Measurements from ENCODE around the gene LRRC43. TPM values are rescaled to one million over a fixed set of nuclear protein-coding genes. Genes with fewer than 3 reads are reported as not detected.

Gene LRRC43, protein sequence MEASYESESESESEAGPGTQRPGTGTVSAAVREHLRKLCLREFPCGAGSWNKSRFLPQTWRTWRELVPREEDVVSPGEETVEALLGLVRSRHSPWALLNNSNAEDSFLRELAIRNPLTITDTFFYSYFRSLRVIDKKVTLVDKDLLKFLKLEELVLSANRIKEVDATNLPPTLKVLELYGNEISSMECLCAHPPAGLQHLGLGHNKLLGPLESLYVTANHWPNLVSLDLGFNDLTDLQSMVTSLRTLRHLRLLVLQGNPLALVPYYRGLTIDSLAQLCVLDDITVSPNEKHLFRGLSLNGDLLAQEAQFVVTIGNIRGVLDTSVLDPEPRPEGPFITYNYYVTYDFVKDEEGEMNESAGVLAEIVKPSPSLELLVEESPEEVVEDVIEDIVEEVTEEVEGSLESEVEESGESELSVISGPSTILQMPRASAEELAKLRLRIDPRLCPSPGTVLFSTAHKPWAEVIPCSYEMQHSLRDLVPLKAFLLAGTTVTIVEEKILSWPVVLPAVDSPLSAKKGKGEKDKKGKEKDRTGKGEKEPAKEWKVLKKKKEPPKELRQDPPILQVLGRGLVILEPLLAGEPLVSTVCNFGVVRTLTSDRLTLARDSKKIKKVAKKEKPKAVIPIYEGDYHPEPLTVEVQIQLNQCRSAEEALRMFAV
- polyA plus RNA-seq, result 1 to 10 TPM in 1 of 4 donors, under 1 TPM in 1, not detected in 2; 0.27 to 1.1 TPM
- long read RNA-seq, donor 1, result 0 reads
- long read RNA-seq, donor 2, result 0 reads
- long read RNA-seq, donor 3, result 0 reads
- long read RNA-seq, donor 4, result 0 reads
- long read RNA-seq, donor 5, result 0 reads
- long read RNA-seq, donor 6, result 0 reads
- long read RNA-seq, donor 7, result 0 reads
- long read RNA-seq, donor 8, result 0 reads
- long read RNA-seq, donor 9, result 0 reads
- long read RNA-seq, donor 10, result 0 reads

- H3K9me3 ChIP-seq (ENCODE audit: control insufficient read depth in 2 of 2, insufficient read depth in 1 of 2, low read depth in 1 of 2, low read length in 1 of 2), result no peaks in the 10 kb centered on the region
- whole genome bisulfite sequencing, 3 donors, result 1 to 3% (median 2%) methylated on average over 46 to 63 of the region's 63 CpGs
- H3K27me3 ChIP-seq (ENCODE audit: control insufficient read depth in 3 of 3, insufficient read depth in 3 of 3, low read length in 3 of 3), result peaks cover 0 to 2% (median 0%) of the 10 kb centered on the region in 3 donors
- H3K4me1 ChIP-seq (ENCODE audit: control insufficient read depth in 3 of 3, insufficient read depth in 2 of 3, low read depth in 1 of 3, low read length in 2 of 3), result peaks cover 0 to 7% (median 0%) of the 10 kb centered on the region in 3 donors
- H3K36me3 ChIP-seq (ENCODE audit: control insufficient read depth in 3 of 3, insufficient read depth in 2 of 3, low read depth in 1 of 3, low read length in 3 of 3), result no peaks in the 10 kb centered on the region
- DNase-seq (peak; percentile 68 to 89), FAIRE-seq (no peak)
- H3K4me3 ChIP-seq (ENCODE audit: low read depth in 1 of 3, low read length in 3 of 3), result peak within 1 kb of the TSS in 2 of 3 donors; percentile 4 to 63
- H3K27ac ChIP-seq (ENCODE audit: low read depth in 1 of 3, low read length in 2 of 3), result peak within 1 kb of the TSS in 1 of 3 donors; percentile 38
These were observed at the start of gene LRRC43 for GRCh38 chr12:122182887-122183587. Gene LRRC43, plus strand, starts transcription at chr12:122183123. Its CDS starts 22 bp downstream, at chr12:122183145.

DNA sequence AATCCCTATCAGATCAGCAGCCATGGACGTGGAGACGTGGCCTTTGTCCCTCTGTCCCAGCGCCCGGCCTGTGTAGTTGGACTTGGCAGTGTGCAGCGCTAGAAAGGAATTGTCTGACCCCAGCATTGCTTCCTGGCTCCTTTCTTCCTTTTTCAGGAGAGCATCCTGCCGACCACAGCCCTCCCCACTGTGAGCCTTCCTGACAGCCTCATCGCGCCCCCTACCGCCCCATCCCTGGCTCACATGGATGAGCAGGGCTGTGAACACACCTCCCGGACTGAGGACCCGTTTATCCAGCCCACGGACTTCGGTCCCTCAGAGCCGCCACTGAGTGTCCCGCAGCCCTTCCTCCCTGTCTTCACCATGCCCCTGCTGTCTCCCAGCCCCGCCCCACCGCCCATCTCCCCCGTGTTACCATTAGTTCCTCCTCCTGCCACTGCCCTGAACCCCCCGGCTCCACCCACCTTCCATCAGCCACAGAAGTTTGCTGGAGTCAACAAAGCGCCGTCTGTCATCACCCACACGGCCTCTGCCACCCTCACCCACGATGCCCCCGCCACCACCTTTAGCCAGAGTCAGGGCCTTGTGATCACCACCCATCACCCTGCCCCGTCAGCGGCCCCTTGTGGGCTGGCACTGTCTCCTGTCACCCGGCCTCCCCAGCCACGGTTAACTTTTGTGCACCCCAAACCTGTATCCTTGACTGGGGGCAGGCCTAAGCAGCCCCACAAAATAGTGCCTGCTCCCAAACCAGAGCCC lies 49.6 kb upstream of the LRRC43 start:
- Histone ChIP-seq H3K9me3 (ENCODE audit: control insufficient read depth in 2 of 2, insufficient read depth in 1 of 2, low read depth in 1 of 2, low read length in 1 of 2) (no peaks in the 10 kb centered on the region), H3K4me1 (ENCODE audit: control insufficient read depth in 3 of 3, insufficient read depth in 2 of 3, low read depth in 1 of 3, low read length in 2 of 3) (no peaks in the 10 kb centered on the region), H3K27me3 (ENCODE audit: control insufficient read depth in 3 of 3, insufficient read depth in 3 of 3, low read length in 3 of 3) (no peaks in the 10 kb centered on the region), H3K27ac (ENCODE audit: low read depth in 1 of 3, low read length in 2 of 3) (no peak overlapping the region), H3K36me3 (ENCODE audit: control insufficient read depth in 3 of 3, insufficient read depth in 2 of 3, low read depth in 1 of 3, low read length in 3 of 3) (peaks cover 19 to 100% (median 27%) of the 10 kb centered on the region in 3 donors), H3K4me3 (ENCODE audit: low read depth in 1 of 3, low read length in 3 of 3) (no peak overlapping the region)
- no peak for FAIRE-seq
- WGBS, 3 donors, result 73 to 76% (median 73%) methylated on average over 28 of the region's 28 CpGs
- no peak for DNase-seq

DNA sequence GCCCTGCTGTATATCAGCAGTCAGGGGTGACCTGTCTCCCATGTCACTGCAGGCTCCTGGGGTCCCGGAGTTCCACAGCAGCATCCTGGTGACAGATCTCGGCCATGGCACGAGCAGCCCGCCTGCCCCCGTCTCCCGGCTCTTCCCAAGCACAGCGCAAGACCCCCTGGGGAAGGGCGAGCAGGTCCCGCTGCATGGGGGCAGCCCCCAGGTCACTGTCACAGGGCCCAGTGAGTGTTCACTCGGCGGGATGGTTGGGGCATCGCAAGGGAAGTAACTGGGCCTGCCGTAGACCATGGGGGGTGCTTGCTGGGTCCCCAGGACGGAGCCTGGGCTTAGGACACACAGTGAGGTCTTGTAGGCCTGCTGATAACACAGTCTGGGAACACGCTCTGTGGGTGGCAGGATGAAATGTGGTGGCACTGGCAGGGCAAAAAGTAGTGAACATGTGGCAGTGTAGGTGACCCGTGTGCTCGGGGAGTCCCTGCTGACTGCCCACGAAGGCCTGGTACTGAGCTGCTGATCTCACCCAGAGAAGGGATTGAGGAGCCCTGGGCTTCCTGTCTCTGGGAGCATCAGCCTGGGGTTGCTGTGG lies 47.4 kb upstream of the LRRC43 start:
- no peaks in the 10 kb centered on the region for H3K9me3 ChIP-seq (ENCODE audit: control insufficient read depth in 2 of 2, insufficient read depth in 1 of 2, low read depth in 1 of 2, low read length in 1 of 2)
- DNase-seq (no peak), FAIRE-seq (no peak)
- 96 to 97% (median 97%) methylated on average over 18 of the region's 18 CpGs for WGBS, 3 donors
- H3K4me1 ChIP-seq (ENCODE audit: control insufficient read depth in 3 of 3, insufficient read depth in 2 of 3, low read depth in 1 of 3, low read length in 2 of 3), result no peaks in the 10 kb centered on the region
- no peak overlapping the region for H3K27ac ChIP-seq (ENCODE audit: low read depth in 1 of 3, low read length in 2 of 3)
- H3K27me3 ChIP-seq (ENCODE audit: control insufficient read depth in 3 of 3, insufficient read depth in 3 of 3, low read length in 3 of 3), result no peaks in the 10 kb centered on the region
- H3K36me3 ChIP-seq (ENCODE audit: control insufficient read depth in 3 of 3, insufficient read depth in 2 of 3, low read depth in 1 of 3, low read length in 3 of 3), result peaks cover 11 to 98% (median 15%) of the 10 kb centered on the region in 3 donors
- H3K4me3 ChIP-seq (ENCODE audit: low read depth in 1 of 3, low read length in 3 of 3), result no peak overlapping the region

DNA sequence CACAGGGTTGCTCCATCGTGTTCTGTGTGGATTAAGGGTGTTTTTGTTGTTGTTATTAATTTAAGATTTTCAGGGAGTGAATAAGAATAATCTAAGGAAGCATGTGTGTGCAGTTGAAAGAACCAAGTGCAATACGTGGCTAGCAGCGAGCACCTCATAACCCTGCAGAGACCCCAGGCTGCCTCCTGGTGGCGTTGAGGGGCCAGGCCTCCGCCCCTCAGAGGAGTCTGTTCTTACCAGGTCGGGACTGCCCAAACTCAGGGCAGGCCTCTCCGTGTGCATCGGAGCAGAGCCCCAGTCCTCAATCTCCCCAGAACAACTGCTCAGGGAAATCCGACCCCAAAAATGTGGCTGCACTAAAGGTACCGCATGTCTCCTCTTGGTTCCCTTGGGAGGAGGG lies 45.7 kb upstream of the LRRC43 start:
- Histone ChIP-seq H3K36me3 (ENCODE audit: control insufficient read depth in 3 of 3, insufficient read depth in 2 of 3, low read depth in 1 of 3, low read length in 3 of 3) (peaks cover 9 to 98% (median 19%) of the 10 kb centered on the region in 3 donors), H3K4me1 (ENCODE audit: control insufficient read depth in 3 of 3, insufficient read depth in 2 of 3, low read depth in 1 of 3, low read length in 2 of 3) (no peaks in the 10 kb centered on the region), H3K4me3 (ENCODE audit: low read depth in 1 of 3, low read length in 3 of 3) (no peak overlapping the region), H3K27ac (ENCODE audit: low read depth in 1 of 3, low read length in 2 of 3) (no peak overlapping the region), H3K9me3 (ENCODE audit: control insufficient read depth in 2 of 2, insufficient read depth in 1 of 2, low read depth in 1 of 2, low read length in 1 of 2) (no peaks in the 10 kb centered on the region), H3K27me3 (ENCODE audit: control insufficient read depth in 3 of 3, insufficient read depth in 3 of 3, low read length in 3 of 3) (no peaks in the 10 kb centered on the region)
- FAIRE-seq, result no peak
- WGBS, 3 donors, result 83 to 91% (median 86%) methylated on average over 10 of the region's 10 CpGs
- no peak for DNase-seq

DNA sequence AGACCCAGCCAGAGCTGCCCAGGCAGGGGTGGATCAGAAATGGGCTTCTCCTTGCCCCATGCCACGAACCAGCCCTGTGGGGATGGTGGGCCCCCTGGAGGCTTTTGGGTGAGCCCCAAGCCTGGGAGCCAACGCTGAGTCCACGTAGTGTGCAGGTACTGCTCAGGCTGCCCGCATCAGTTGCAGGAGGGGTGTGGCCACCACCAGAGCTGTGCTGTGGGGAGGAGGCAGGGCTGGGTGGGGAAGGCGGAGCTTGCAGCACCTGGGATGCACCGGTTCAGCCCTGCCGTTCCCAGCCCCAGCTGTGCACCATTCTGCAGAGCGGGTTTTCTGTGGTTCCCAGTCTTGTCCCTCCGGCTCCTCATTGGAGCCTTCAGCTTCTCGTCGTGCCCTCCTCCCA lies 45.2 kb upstream of the LRRC43 start:
- Histone ChIP-seq H3K27ac (ENCODE audit: low read depth in 1 of 3, low read length in 2 of 3) (no peak overlapping the region), H3K4me3 (ENCODE audit: low read depth in 1 of 3, low read length in 3 of 3) (no peak overlapping the region), H3K9me3 (ENCODE audit: control insufficient read depth in 2 of 2, insufficient read depth in 1 of 2, low read depth in 1 of 2, low read length in 1 of 2) (no peaks in the 10 kb centered on the region), H3K36me3 (ENCODE audit: control insufficient read depth in 3 of 3, insufficient read depth in 2 of 3, low read depth in 1 of 3, low read length in 3 of 3) (peaks cover 10 to 98% (median 17%) of the 10 kb centered on the region in 3 donors), H3K27me3 (ENCODE audit: control insufficient read depth in 3 of 3, insufficient read depth in 3 of 3, low read length in 3 of 3) (no peaks in the 10 kb centered on the region), H3K4me1 (ENCODE audit: control insufficient read depth in 3 of 3, insufficient read depth in 2 of 3, low read depth in 1 of 3, low read length in 2 of 3) (no peaks in the 10 kb centered on the region)
- WGBS, 3 donors, result 42 to 59% (median 52%) methylated on average over 11 of the region's 11 CpGs
- DNase-seq, result peak; percentile 49 to 52
- FAIRE-seq, result no peak

DNA sequence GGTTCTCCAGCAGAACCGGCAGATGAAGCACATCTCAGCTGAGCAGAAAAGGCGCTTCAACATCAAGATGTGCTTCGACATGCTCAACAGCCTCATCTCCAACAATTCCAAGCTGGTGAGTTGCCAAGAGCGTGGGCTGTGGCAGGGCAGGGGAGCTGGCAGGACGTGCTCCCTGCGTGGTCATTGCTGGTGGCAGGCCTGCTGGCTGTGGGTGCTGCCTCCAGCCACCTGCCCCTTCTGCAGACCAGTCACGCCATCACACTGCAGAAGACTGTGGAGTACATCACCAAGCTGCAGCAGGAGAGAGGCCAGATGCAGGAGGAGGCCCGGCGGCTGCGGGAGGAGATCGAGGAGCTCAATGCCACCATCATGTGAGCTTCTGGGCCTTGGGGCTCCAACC lies 44.7 kb upstream of the LRRC43 start:
- Histone ChIP-seq H3K4me1 (ENCODE audit: control insufficient read depth in 3 of 3, insufficient read depth in 2 of 3, low read depth in 1 of 3, low read length in 2 of 3) (no peaks in the 10 kb centered on the region), H3K27ac (ENCODE audit: low read depth in 1 of 3, low read length in 2 of 3) (no peak overlapping the region), H3K9me3 (ENCODE audit: control insufficient read depth in 2 of 2, insufficient read depth in 1 of 2, low read depth in 1 of 2, low read length in 1 of 2) (no peaks in the 10 kb centered on the region), H3K36me3 (ENCODE audit: control insufficient read depth in 3 of 3, insufficient read depth in 2 of 3, low read depth in 1 of 3, low read length in 3 of 3) (peaks cover 9 to 98% (median 15%) of the 10 kb centered on the region in 3 donors), H3K27me3 (ENCODE audit: control insufficient read depth in 3 of 3, insufficient read depth in 3 of 3, low read length in 3 of 3) (no peaks in the 10 kb centered on the region), H3K4me3 (ENCODE audit: low read depth in 1 of 3, low read length in 3 of 3) (no peak overlapping the region)
- WGBS, 3 donors, result 85 to 91% (median 88%) methylated on average over 11 of the region's 11 CpGs
- no peak for FAIRE-seq
- no peak for DNase-seq

DNA sequence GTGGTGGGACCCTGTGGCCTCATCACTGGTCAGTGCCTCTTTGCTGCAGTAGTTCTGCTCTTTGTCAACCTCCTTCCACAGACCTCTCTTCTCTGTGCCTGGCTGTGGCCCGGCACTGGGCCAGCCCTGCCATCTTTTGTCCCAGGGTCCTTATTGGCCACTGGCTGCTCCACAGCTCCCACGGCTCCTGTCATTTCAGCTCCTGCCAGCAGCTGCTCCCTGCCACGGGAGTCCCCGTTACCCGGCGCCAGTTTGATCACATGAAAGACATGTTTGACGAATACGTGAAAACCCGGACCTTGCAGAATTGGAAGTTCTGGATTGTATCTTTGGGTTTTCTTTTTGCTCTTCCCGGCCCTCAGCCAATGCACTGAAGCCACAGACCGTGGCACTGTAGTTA lies 44.3 kb upstream of the LRRC43 start:
- H3K27me3 ChIP-seq (ENCODE audit: control insufficient read depth in 3 of 3, insufficient read depth in 3 of 3, low read length in 3 of 3), result no peaks in the 10 kb centered on the region
- FAIRE-seq, result no peak
- no peak overlapping the region for H3K27ac ChIP-seq (ENCODE audit: low read depth in 1 of 3, low read length in 2 of 3)
- H3K4me1 ChIP-seq (ENCODE audit: control insufficient read depth in 3 of 3, insufficient read depth in 2 of 3, low read depth in 1 of 3, low read length in 2 of 3), result no peaks in the 10 kb centered on the region
- DNase-seq, result no peak
- WGBS, 3 donors, result 86 to 88% (median 86%) methylated on average over 11 of the region's 11 CpGs
- H3K4me3 ChIP-seq (ENCODE audit: low read depth in 1 of 3, low read length in 3 of 3), result no peak overlapping the region
- H3K36me3 ChIP-seq (ENCODE audit: control insufficient read depth in 3 of 3, insufficient read depth in 2 of 3, low read depth in 1 of 3, low read length in 3 of 3), result peaks cover 5 to 98% (median 10%) of the 10 kb centered on the region in 3 donors
- no peaks in the 10 kb centered on the region for H3K9me3 ChIP-seq (ENCODE audit: control insufficient read depth in 2 of 2, insufficient read depth in 1 of 2, low read depth in 1 of 2, low read length in 1 of 2)
